Erythroblast (primary cell): ENCODE data around the gene BCL10.

ENCODE experiments used
- GATA1 ChIP-seq: IDR thresholded peaks from 2 replicates; pipeline ENCODE4 v1.6.1; 2011; ENCODE audit warnings: low read depth, mild to moderate bottlenecking, control low read depth, low read length, moderate library complexity
- POLR2A ChIP-seq: IDR thresholded peaks from 2 replicates; pipeline ENCODE4 v1.6.1; 2011; ENCODE audit warnings: mild to moderate bottlenecking, low read length

- TF ChIP-seq POLR2A (no peak), GATA1 (no peak)
These were observed 39.9 kb upstream of the BCL10 start for GRCh38 chr1:85316321-85316720.
